Keratinocyte (primary cell): ENCODE data around the gene UGT1A10. TPM values are rescaled to one million over a fixed set of nuclear protein-coding genes. Genes with fewer than 3 reads are reported as not detected.

Experiments used
- DNase-seq: peaks from one replicate; pipeline ENCODE4 v3.0.0-alpha.2; 2011; ENCODE audit warnings: low read depth, missing footprints, low spot score
- FAIRE-seq: peaks from 2 replicates; lab custom pipeline; 2011; peaks lifted over from hg19 to GRCh38; lab: Jason Lieb, UNC
- H2AFZ ChIP-seq: 2 replicates; pipeline ENCODE4 v1.6.0; 2012; ENCODE audit warnings: low read length, control low read depth, inconsistent platforms; ENCODE audit not compliant: control insufficient read depth
- H3K27ac ChIP-seq: 2 replicates; pipeline ENCODE4 v1.5.1; 2011; ENCODE audit warnings: low read length; ENCODE audit not compliant: control insufficient read depth, insufficient read depth
- H3K27me3 ChIP-seq: 3 replicates; pipeline ENCODE4 v1.6.0; 2011; ENCODE audit warnings: low read length; ENCODE audit not compliant: control insufficient read depth, insufficient read depth; ENCODE audit errors: extremely low read depth
- H3K36me3 ChIP-seq, 2 experiments: 2 replicates in 1 of 2; 3 replicates in 1 of 2; pipeline ENCODE4 v1.5.1; 2011; ENCODE audit warnings: low read length in 2 of 2, mild to moderate bottlenecking in 1 of 2; ENCODE audit not compliant: control insufficient read depth in 2 of 2, insufficient read depth in 2 of 2; ENCODE audit errors: extremely low read depth in 1 of 2
- H3K4me1 ChIP-seq: 3 replicates; pipeline ENCODE4 v1.5.1; 2011; ENCODE audit warnings: low read length; ENCODE audit not compliant: control insufficient read depth, insufficient read depth; ENCODE audit errors: extremely low read depth
- H3K4me2 ChIP-seq: 3 replicates; pipeline ENCODE4 v1.6.0; 2011; ENCODE audit warnings: low read depth, low read length; ENCODE audit not compliant: control insufficient read depth, insufficient read depth; ENCODE audit errors: extremely low read depth
- H3K4me3 ChIP-seq, 3 experiments: fragments of 200-600 bp in 1 of 3; sonication (generic) in 1 of 3; 2 replicates in 2 of 3; 3 replicates in 1 of 3; pipeline ENCODE4 v1.5.1; 2011 to 2016; ENCODE audit warnings: low read length in 3 of 3, mild to moderate bottlenecking in 3 of 3, control low read depth in 2 of 3, inconsistent platforms in 1 of 3, low read depth in 1 of 3, mixed read lengths in 1 of 3, mixed run types in 1 of 3, moderate library complexity in 1 of 3; ENCODE audit not compliant: control insufficient read depth in 2 of 3, insufficient read depth in 2 of 3; ENCODE audit errors: extremely low read depth in 1 of 3
- H3K79me2 ChIP-seq: 2 replicates; pipeline ENCODE4 v1.6.0; 2012; ENCODE audit warnings: low read length; ENCODE audit not compliant: control insufficient read depth, insufficient read depth
- H3K9ac ChIP-seq: 3 replicates; pipeline ENCODE4 v1.6.0; 2011; ENCODE audit warnings: low read length; ENCODE audit not compliant: control insufficient read depth, insufficient read depth; ENCODE audit errors: extremely low read depth
- H3K9me1 ChIP-seq: 3 replicates; pipeline ENCODE4 v1.6.0; 2011; ENCODE audit warnings: low read length; ENCODE audit not compliant: control insufficient read depth, insufficient read depth; ENCODE audit errors: extremely low read depth
- H3K9me3 ChIP-seq: 2 replicates; pipeline ENCODE4 v1.5.1; 2012; ENCODE audit warnings: low read depth, low read length; ENCODE audit not compliant: control insufficient read depth
- H4K20me1 ChIP-seq: 3 replicates; pipeline ENCODE4 v1.6.0; 2011; ENCODE audit warnings: low read length; ENCODE audit not compliant: control insufficient read depth, insufficient read depth; ENCODE audit errors: extremely low read depth
- CTCF ChIP-seq, 3 experiments: IDR thresholded peaks in 1 of 3; conservative IDR thresholded peaks in 1 of 3; optimal IDR thresholded peaks in 1 of 3; 2 replicates in 2 of 3; 3 replicates in 1 of 3; pipeline versions ENCODE3 to v1.5.1; 2011; ENCODE audit warnings: low read length in 3 of 3, mild to moderate bottlenecking in 3 of 3, moderate library complexity in 2 of 3, control low read depth in 1 of 3, inconsistent platforms in 1 of 3; ENCODE audit not compliant: insufficient read depth in 2 of 3; ENCODE audit errors: extremely low read depth in 1 of 3
- EZH2 ChIP-seq: IDR thresholded peaks from one replicate; pipeline ENCODE4 v1.6.1; 2012; ENCODE audit warnings: inconsistent platforms, mild to moderate bottlenecking, low read length, moderate library complexity
- dilution Hi-C: fragments of 300-500 bp; cut with MboI; formaldehyde crosslinking; loops from one replicate; pipeline ENCODE4 v1.7.0; 2020; ENCODE audit warnings: low sequenced_read_pairs; ENCODE audit not compliant: extremely low pct_ligation_motif_present
- polyA plus RNA-seq, 5 experiments: library from polyadenylated mRNA; depleted of rRNA in 3 of 5; stranded (reverse) in 3 of 5; stranded (forward) in 1 of 5; unstranded in 1 of 5; fragments of >200 nt; gene quantifications; 1 replicate in 1 of 5; 2 replicates in 3 of 5; 3 replicates in 1 of 5; pipeline versions ENCODE4 v1.2.1 to v1.2.3, GENCODE V29; 2011 to 2012; ENCODE audit warnings: missing spikeins in 2 of 5, low read depth in 1 of 5, low replicate concordance in 1 of 5

Gene UGT1A10
- polyA plus RNA-seq, 1 donor (not counting 4 experiments of a cell fraction or from before 2014, with no cell fraction given) = 2.0 TPM

GRCh38 chr2:233794128-233794658, 157.9 kb downstream of the UGT1A10 start:
- H3K9me1 ChIP-seq = no peaks in the 10 kb centered on the region
- no peaks in the 10 kb centered on the region for H4K20me1 ChIP-seq
- H2AFZ ChIP-seq = no peak overlapping the region
- no peak for FAIRE-seq
- H3K9ac ChIP-seq = no peak overlapping the region
- no peak for DNase-seq
- H3K4me3 ChIP-seq = no peak overlapping the region
- H3K4me1 ChIP-seq = peaks cover 4% of the 10 kb centered on the region
- dilution Hi-C loops = no loop called here
- H3K27ac ChIP-seq = no peak overlapping the region
- H3K79me2 ChIP-seq = no peaks in the 10 kb centered on the region
- no peaks in the 10 kb centered on the region for H3K36me3 ChIP-seq
- no peaks in the 10 kb centered on the region for H3K27me3 ChIP-seq
- H3K9me3 ChIP-seq = no peaks in the 10 kb centered on the region
- no peak overlapping the region for H3K4me2 ChIP-seq
- TF ChIP-seq CTCF (optimal IDR thresholded peaks at IDR 0.05 in 1 of 3, IDR thresholded peaks at IDR 0.05 in 1 of 3, conservative IDR thresholded peaks at IDR 0.05 in 1 of 3; ENCODE audit: extremely low read depth in 1 of 3, insufficient read depth in 2 of 3, low read length in 3 of 3) (no peak), EZH2 (no peak)

GRCh38 chr2:233795735-233796171, 159.5 kb downstream of the UGT1A10 start:
- Histone ChIP-seq H4K20me1 (no peaks in the 10 kb centered on the region), H3K4me2 (no peak overlapping the region), H3K4me1 (peaks cover 4% of the 10 kb centered on the region), H3K4me3 (no peak overlapping the region), H2AFZ (no peak overlapping the region), H3K27ac (no peak overlapping the region), H3K9me3 (no peaks in the 10 kb centered on the region), H3K79me2 (no peaks in the 10 kb centered on the region), H3K9ac (no peak overlapping the region), H3K9me1 (no peaks in the 10 kb centered on the region), H3K27me3 (no peaks in the 10 kb centered on the region), H3K36me3 (no peaks in the 10 kb centered on the region)
- TF ChIP-seq EZH2 = no peak
- no peak for TF ChIP-seq CTCF (optimal IDR thresholded peaks at IDR 0.05 in 1 of 3, IDR thresholded peaks at IDR 0.05 in 1 of 3, conservative IDR thresholded peaks at IDR 0.05 in 1 of 3; ENCODE audit: extremely low read depth in 1 of 3, insufficient read depth in 2 of 3, low read length in 3 of 3)
- dilution Hi-C loops = no loop called here
- FAIRE-seq (no peak), DNase-seq (no peak)
